ENCODE data around the gene RNFT2. TPM values are rescaled to one million over a fixed set of nuclear protein-coding genes. Genes with fewer than 3 reads are reported as not detected.
A peak's percentile ranks its signal among the peaks of the same experiment; 100 is the strongest.
"Not testable (repeated sequence)": the region's sequence is repeated elsewhere in the genome, so short reads cannot be mapped to it uniquely, and the experiment has no call there.

RNFT2 gene
- total RNA-seq, 2 donors from 2014 or later = 6.3 to 11.8 TPM

DNA sequence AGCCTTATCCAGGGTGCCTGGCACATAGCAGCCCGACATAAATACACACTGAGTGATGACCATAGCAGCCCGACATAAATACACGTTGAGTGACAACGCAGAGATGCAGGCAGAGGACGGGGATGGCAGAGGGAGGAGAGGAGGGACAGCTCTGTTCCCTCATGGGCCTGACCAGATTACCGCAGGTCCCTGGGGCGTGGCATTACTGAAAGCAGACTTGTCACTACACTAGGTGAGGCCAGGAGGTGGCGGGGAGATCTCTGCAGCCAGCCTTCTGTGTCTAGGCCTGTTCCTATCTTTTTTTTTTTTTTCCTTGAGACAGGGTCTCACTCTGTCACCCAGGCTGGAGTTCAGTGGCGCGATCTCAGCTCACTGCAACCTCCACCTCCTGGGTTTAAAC lies 74.1 kb downstream of the RNFT2 start:
- no peaks in the 10 kb centered on the region for H3K4me1 ChIP-seq
- no peaks in the 10 kb centered on the region for H3K36me3 ChIP-seq
- H3K4me3 ChIP-seq = no peak overlapping the region
- no peak for DNase-seq
- TF ChIP-seq, protein P1, sequence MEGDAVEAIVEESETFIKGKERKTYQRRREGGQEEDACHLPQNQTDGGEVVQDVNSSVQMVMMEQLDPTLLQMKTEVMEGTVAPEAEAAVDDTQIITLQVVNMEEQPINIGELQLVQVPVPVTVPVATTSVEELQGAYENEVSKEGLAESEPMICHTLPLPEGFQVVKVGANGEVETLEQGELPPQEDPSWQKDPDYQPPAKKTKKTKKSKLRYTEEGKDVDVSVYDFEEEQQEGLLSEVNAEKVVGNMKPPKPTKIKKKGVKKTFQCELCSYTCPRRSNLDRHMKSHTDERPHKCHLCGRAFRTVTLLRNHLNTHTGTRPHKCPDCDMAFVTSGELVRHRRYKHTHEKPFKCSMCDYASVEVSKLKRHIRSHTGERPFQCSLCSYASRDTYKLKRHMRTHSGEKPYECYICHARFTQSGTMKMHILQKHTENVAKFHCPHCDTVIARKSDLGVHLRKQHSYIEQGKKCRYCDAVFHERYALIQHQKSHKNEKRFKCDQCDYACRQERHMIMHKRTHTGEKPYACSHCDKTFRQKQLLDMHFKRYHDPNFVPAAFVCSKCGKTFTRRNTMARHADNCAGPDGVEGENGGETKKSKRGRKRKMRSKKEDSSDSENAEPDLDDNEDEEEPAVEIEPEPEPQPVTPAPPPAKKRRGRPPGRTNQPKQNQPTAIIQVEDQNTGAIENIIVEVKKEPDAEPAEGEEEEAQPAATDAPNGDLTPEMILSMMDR (IDR thresholded peaks at IDR 0.05) = no peak
- H3K9me3 ChIP-seq = no peaks in the 10 kb centered on the region
- intact Hi-C loops (cut with DNase I) = no loop called here
- no peak overlapping the region for H3K27ac ChIP-seq
- H3K9ac ChIP-seq (ENCODE audit: low read depth in 2 of 2, low read length in 2 of 2) = no peak overlapping the region
- no peaks in the 10 kb centered on the region for H3K27me3 ChIP-seq

DNA sequence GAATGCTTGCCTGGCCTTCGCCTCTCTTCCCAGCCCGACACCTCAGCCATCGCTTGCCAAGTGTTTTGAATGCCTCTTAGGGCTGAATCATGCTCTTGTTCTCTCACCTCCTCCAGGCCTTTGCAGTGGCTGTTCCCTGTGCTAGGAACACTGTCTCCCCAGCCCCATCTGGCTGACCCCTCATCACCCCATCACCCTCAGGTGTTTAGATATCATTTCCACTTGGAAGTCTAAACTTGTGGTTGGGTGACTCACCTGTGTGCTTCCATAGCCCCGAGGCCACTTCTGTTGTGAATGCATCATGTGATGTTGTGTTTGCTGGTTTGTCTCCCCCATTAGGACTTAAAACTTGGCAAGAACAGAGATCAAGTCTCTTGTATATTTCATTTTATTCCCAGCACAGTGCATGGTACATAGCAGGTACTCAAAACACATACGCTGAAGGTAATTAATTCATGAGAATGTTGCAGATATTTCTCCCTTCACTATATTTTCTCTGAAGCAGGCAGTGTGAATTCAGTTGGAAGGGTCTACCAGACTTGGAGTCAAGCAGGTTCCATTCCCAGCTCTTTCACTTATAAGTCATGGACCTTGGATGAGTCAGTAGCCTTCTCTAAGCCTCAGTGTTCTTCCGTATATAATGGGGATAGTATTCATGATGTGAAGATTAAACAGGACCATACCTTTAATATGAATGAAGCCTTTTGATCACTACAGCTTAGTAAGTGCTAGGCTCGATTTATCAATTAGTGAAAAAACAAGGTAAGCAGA lies 75.3 kb downstream of the RNFT2 start:
- intact Hi-C loops (cut with DNase I) = no loop called here
- Histone ChIP-seq H3K27me3 (no peaks in the 10 kb centered on the region), H3K9ac (ENCODE audit: low read depth in 2 of 2, low read length in 2 of 2) (no peak overlapping the region), H3K4me1 (no peaks in the 10 kb centered on the region), H3K9me3 (no peaks in the 10 kb centered on the region), H3K27ac (no peak overlapping the region), H3K36me3 (no peaks in the 10 kb centered on the region), H3K4me3 (no peak overlapping the region)
- DNase-seq = no peak
- TF ChIP-seq, protein P1 (IDR thresholded peaks at IDR 0.05) = no peak

DNA sequence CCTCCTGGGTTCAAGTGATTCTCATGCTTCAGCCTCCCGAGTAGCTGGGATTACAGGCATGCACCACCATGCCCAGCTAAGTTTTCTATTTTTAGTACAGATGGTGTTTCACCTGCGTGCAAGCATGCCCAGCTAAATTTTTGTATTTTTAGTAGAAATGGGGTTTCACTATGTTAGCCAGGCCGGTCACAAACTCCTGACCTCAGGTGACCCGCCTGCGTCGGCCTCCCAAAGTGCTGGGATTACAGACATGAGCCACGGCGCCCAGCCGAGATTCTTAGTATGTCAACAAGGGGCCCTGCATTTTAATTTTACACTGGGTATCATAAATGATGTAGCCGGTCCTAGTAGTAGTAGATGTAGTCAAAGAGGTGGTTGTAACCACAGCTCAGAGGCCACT lies 76.7 kb downstream of the RNFT2 start:
- intact Hi-C loops (cut with DNase I) = loop anchor here (5.0 kb wide), 1 partner anchor 72 kb away; no protein-coding TSS in a partner anchor
- H3K27ac ChIP-seq; DNase-seq; H3K36me3 ChIP-seq; H3K9me3 ChIP-seq; H3K27me3 ChIP-seq; H3K9ac ChIP-seq (ENCODE audit: low read depth in 2 of 2, low read length in 2 of 2); H3K4me1 ChIP-seq; H3K4me3 ChIP-seq: not testable (repeated sequence)

DNA sequence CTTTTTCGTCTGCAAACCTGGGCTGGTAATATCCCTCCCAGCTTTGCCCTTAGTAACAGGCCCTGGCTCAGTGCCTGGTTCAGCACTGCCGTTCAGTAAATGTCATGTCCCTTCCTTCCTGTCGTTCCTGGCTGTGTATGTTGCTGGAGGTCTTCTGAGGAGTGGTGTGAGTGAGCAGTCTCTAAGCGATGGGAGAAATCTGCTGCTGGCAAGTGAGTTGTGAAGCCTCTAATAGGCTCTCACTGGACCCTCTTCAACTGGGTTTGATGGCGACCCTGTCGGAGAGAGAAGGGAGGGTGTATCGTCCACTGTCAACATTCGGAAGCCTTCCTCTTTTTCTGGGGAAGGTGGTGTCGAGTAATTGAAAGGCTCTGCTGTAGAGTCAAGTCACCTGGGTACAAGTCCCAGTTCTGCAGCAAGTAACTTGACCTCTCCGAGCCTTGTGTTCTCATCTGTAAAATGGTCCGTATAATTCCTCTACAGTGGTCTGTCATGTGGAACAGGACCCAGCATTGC lies 80.3 kb downstream of the RNFT2 start:
- Histone ChIP-seq H3K27ac (no peak overlapping the region), H3K9ac (ENCODE audit: low read depth in 2 of 2, low read length in 2 of 2) (peak overlapping the region; percentile 78 to 96), H3K36me3 (no peaks in the 10 kb centered on the region), H3K9me3 (no peaks in the 10 kb centered on the region), H3K4me1 (no peaks in the 10 kb centered on the region), H3K4me3 (peak overlapping the region; percentile 62), H3K27me3 (no peaks in the 10 kb centered on the region)
- peak; percentile 25 for DNase-seq
- TF ChIP-seq, protein P1 (IDR thresholded peaks at IDR 0.05) = no peak
- intact Hi-C loops (cut with DNase I) = loop anchor here (5.0 kb wide), 1 partner anchor 76 kb away; no protein-coding TSS in a partner anchor

DNA sequence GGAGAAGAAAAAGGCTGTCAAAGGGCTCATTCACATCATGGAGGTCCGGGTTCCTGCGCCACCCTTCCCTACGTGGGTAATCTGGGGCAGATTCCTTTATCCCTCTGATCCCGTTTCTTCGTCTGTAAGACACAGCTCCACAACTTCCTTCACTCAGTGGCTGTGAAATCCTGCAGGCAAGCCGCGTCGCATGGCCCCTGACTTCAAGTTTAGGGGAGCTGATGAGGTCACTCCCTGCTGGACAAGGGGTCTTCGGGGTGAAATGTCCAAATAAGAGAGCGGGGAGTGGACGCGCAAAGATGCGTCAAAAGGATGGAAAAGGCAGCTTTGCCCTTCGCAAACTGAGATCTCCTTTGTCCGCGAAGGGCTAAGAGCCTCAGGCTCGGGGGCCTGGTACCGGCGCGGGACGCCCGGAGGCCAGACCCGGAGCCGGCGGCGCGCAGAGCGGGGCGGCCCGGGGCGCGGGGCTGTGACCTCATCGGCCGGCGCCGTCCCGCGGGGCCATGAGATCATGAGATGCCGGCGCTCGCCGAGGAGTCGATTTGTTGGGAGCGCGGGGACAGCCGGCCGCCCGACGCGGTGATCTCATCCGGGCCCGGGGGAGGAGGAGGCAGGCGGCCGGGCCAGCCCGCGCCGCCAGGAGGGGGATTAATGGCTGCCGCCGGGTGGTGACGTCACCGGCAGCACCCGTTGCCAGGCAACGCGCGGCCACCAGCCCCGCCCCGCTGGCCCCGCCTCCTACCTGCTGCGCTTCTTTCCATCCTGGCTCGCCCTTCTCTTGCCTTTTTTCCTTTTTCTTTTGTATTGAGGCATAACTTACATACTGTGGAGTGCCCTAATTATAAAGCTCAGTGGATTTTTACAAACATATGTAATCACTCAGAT lies 81.1 kb downstream of the RNFT2 start:
- H3K4me3 ChIP-seq = peak overlapping the region; percentile 62
- H3K9ac ChIP-seq (ENCODE audit: low read depth in 2 of 2, low read length in 2 of 2) = peak overlapping the region; percentile 78 to 96
- H3K4me1 ChIP-seq = no peaks in the 10 kb centered on the region
- H3K9me3 ChIP-seq = no peaks in the 10 kb centered on the region
- intact Hi-C loops (cut with DNase I) = loop anchor here (5.0 kb wide), 1 partner anchor 77 kb away; no protein-coding TSS in a partner anchor
- TF ChIP-seq, protein P1 (IDR thresholded peaks at IDR 0.05) = no peak
- H3K36me3 ChIP-seq = no peaks in the 10 kb centered on the region
- H3K27me3 ChIP-seq = no peaks in the 10 kb centered on the region
- peak; percentile 87 for DNase-seq
- H3K27ac ChIP-seq = peak overlapping the region; percentile 68

Measured in colonic mucosa (tissue), 4 donors.